ENCODE results near the gene MICAL2.
A peak's percentile ranks its signal among the peaks of the same experiment; 100 is the strongest.

The MICAL2 gene

GRCh38 chr11:12271241-12271640, 160.9 kb downstream of the MICAL2 start:
- no peak for DNase-seq (ENCODE audit: low spot score)

GRCh38 chr11:12271826-12272366, 161.5 kb downstream of the MICAL2 start:
- DNase-seq (ENCODE audit: low spot score), result no peak

DNA sequence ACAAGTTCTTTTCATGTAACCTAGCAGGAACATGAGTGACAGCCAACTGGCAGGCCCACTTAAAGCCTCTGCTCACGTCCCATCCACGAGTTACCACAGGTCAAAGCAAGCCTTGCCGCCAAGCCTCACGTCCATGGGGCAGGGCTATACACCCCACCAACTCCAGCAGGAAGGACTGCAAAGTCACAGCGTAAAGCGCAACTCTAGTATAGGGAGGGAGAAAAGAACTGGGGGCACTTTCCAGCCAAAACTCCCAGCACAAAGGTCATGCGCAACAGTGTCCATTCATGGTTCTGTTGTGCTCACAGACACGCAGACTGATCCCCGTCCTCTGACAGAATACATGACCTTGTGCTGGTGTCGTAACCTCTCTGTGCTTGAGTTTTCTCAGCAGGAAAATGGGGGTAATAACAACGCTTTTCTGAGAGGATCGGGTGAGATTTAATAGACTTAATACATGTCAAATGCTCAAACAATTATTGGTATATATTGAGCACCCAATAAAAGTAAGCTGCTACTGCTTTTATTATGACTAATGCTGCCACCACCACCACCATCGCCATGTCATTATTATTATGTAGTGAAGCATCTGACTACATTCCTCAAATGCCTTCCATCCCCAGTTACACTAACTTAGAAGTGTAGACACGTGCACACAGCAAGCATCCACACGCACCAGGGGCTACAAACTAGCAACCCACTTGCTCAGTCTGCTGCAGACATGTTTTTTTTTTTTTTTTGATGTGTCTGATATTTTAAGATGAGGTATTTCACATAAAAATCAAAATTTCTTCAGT, 162.6 kb downstream of the MICAL2 start:
- DNase-seq (ENCODE audit: low spot score), result peak; percentile 44

DNA sequence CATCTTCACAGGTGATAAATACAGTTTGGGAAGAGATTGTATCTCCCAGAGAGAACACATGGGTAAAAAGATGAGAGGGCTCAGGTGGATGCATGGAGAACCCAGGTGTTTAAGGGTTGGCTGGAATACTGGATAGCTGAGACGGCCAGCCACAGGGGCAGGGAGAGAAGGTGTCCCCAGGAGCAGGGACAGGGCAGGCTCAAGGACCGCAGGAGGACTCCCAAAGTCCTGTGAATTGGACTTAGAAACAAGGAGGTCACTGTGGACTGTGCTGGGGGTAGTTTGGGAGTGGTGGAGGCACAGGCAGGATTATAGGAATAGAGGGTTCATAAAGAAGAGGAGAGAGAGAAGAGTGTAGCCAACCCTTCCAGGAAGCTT, 163.2 kb downstream of the MICAL2 start:
- no peak for DNase-seq (ENCODE audit: low spot score)

- no peak for DNase-seq (ENCODE audit: low spot score)
These were observed 163.7 kb downstream of the MICAL2 start for GRCh38 chr11:12274056-12274455.

DNA sequence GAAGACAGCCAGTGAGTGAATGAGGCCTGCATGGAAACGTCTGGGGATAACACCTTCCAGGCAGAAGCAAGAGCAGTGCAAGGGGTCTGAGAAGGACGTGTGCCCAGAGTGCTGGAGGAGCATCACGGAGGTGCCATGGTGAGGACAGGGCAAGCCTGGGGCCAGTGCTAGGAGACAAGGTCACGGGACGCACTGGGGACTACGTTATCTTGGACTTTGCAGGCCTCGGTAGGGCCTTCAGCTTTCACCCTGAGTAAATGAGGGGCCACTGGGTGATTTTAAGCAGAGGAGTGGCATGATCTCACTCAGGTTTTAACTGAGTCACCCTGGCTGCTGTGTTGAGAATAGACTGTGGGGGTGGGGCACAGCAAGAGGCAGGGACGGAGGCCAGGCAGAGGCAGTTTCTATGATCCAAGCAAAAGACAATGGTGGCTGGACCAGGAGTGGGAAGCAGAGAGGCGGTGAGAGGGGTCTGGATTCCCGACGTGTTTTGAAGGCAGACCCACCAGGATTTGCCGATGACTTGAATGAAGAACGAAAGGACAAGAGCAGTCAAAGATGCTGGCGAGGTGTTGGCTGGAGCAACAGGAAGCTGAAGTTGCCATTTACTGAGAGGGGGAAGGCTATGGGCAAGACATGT, 164.3 kb downstream of the MICAL2 start:
- no peak for DNase-seq (ENCODE audit: low spot score)

GRCh38 chr11:12275818-12276217, 165.4 kb downstream of the MICAL2 start:
- no peak for DNase-seq (ENCODE audit: low spot score)

GRCh38 chr11:12276356-12276755, 166.0 kb downstream of the MICAL2 start:
- DNase-seq (ENCODE audit: low spot score), result no peak

DNA sequence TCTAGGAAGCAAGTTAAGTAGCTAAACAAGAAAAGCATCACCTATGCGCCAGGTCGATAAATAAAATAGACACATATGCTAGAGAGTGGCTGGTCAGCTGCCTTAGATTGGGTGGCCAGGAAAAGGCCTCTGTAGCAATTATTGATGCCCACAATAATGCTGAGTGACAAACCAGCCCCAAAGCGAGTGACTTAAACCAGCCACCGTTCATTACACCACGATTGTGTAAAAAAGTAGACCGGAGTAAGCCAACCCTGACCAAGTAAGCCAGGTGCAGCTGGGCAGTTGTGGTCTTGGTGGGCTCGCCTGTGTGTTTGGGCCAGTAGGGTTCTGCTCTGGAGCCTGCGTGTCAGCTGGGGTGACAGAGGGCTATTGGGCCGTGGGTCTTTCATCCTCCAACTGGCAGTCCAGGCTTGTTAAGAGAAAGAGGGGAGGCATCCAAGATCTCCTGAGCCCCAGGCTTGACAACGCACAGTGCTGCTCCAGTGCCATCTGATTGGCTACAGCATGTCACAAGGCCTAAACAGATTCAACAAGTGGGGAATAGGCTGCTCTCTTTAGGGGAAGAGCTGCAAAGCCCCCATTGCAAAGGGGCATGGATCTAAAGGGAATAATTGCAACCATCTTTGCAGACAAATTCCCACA, 166.6 kb downstream of the MICAL2 start:
- no peak for DNase-seq (ENCODE audit: low spot score)

DNA sequence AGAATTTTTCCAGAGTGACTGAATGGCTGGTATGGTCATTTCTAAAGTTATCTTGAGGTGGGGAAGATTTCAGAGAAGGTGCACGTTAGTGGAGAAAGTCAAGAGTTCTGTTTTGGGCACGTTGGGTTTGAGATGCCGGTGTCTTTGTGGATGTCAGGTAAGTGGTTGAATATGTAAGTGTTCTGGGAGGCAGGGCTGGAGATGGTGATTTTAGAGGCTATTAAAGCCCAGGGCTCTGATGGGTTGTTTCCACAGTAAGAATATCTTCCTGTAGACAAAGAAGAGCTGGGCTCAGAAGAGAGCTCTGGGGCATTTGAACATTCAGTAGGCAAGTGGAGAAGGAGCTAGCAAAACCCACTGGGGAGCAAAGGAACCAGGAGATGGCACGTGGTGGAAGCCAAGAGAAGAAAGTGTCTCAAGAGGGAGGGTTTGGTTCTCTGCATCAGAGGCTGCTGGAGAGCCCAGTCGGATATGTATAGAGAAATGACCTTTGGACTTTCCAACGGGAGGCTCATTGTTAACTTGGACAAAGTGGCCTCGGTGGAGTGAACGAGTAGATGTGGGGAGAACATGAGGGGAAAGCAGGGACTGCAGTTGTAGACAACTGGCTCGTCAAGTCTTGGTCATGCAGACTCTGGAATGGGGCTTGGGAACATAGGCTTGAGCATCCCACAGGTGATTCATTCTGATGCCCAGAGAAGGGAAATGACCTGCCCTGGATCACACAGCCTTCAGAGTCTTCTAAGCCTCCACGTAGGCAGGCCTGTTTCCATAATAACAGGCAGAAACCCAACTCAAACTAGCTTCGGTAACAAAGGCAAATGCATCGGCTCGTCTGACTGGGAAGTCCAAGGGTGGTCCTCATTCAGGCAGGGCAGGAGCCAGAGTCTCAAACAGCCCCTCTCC, 168.6 kb downstream of the MICAL2 start:
- no peak for DNase-seq (ENCODE audit: low spot score)

DNA sequence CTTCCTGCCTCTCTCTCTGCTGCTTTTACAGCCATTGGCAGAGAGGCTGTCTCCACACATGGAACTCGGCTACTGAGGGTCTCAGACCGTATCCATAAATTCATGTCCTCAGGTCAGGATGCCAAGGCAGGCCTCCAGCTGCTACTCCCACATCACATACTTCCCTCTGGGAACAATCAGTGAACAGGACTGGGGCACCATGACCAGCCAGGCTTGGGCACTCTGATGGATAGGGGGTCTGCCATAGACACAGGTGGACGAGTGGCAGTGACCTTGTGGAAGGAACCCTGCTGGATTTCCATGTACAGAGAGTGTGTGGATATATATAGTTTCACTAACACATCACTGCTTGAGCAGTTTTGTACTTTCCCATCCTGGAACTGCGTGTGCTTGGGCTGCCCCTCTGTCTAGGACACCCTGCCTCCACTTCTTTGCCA, 169.3 kb downstream of the MICAL2 start:
- no peak for DNase-seq (ENCODE audit: low spot score)

DNA sequence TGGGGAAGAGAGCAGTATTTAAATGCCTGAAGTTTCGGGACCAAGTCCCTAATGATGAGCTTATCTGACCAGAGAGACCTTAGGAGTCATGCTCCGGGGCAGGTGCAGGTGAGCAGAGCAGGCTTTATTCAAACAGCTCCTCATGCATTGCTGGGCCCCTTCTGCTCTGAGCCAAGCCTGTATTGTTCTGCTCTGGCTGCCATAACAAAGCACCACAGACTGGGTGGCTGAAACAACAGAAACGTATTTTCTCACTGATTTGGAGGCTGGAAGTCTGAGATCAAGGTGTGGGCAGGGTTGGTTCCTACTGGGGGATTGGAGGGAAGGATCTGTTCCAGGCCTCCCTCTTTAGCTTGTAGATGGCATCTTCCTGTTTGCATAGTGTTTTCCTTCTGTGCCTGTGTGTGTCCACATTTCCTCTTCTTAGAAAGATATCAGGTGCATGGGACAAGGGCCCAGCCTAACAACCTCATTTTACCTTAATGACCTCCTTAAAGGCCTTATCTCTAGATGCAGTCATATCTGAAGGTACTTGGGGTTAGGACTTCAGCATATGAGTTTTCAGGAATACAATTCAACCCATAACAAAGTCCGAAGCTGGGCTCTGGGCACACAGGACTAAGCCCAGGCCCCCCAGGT, 169.9 kb downstream of the MICAL2 start:
- no peak for DNase-seq (ENCODE audit: low spot score)

- no peak for DNase-seq (ENCODE audit: low spot score)
These were observed 170.6 kb downstream of the MICAL2 start for GRCh38 chr11:12280838-12281565.

- peak; percentile 89 for DNase-seq (ENCODE audit: low spot score)
These were observed 171.4 kb downstream of the MICAL2 start for GRCh38 chr11:12281571-12282478.

DNA sequence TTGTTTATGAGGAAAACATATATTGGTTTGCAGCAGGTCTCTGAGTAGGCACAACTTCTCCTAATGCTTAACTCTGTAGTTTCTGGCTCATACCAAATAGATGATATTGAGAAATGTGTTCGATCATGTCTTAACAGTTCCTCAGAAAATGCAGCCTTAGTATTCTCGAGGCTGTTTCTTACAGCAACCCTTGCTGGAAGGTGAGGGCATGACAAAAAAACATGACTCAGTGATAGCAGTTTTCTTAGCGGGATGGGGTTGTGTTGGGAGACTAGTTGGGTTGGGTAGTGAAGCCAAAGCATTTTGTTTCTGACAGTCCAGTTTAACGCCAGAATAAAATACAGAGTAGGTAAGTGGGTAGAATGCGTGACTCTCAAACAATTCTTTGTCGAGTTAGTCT, 172.3 kb downstream of the MICAL2 start:
- no peak for DNase-seq (ENCODE audit: low spot score)

DNA sequence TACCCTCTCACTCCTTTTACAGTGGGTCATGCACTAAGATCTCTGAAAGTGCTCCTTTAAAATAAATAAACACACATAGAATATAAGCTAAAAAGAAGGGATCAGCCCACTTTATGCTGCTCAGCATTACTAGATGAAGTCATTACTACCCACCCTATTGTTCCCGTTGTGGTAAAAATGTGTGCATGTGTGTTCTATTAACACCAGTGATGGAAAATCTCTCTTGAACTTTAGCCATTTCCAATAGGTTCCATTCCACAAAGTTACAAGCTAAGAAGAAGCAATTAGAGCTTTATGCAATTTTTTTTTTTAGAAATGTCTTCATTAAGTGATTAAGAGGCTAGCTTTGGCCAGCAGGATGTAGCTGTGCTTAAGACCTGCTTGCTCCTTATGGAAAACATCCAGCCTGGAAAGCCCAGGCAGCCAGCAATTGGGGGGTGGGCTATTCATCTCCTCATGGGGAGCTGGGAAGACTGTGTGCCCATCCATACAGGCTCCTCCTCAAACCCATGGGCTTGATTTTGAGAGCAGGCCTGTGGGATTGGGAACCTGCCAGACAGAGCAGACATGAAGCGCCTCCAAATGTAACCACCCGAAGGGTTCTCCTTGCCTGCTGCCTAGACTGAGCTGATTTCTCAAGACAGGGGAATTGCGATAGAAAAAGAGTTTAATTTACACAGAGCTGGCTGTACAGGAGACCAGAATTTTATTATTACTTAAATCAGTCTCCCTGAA, 174.1 kb downstream of the MICAL2 start:
- peak; percentile 46 for DNase-seq (ENCODE audit: low spot score)

DNA sequence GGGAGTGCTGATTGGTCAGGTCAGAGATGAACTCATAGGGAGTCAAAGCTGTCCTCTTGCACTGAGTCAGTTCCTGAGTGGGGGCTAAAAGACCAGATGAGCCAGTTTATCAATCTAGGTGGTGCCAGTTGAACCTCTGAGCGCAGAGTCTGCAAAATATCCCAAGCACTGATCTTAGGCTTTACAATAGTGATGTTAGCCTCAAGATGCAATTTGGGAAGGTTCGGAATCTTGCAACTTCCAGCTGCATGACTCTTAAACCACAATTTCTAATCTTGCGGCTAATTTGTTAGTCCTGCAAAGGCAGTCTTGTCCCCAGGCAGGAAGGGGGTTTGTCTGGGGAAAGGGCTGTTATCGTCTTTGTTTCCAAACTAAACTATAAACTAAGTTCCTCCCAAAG, 174.7 kb downstream of the MICAL2 start:
- peak; percentile 42 for DNase-seq (ENCODE audit: low spot score)

- DNase-seq (ENCODE audit: low spot score), result no peak
These were observed 175.4 kb downstream of the MICAL2 start for GRCh38 chr11:12285811-12286222.

DNA sequence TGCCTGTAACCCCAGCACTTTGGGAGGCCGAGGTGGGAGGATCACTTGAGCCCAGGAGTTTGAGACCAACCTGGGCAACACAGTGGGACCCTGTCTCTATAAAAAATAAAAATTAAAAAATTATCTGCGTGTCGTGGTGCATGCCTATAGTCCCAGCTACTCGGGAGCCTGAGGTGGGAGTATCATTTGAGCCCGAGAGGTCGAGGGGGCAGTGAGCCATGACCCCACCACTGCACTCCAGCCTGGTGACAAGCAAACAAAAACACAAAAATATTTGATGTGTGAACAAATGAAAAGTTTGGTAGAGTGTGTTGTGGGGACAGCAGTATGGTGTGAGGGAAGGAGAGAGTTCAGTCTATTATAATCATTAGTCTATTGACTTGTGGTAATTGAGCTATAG, 176.2 kb downstream of the MICAL2 start:
- DNase-seq (ENCODE audit: low spot score), result no peak
